GM12891 (cell line): ENCODE data around the gene ANKRD27.

Experiments used
- POLR2A ChIP-seq: IDR thresholded peaks from 2 replicates; pipeline ENCODE4 v1.6.1; 2011; ENCODE audit warnings: low read depth, low read length, control low read depth
- POLR2AphosphoS5 ChIP-seq: IDR thresholded peaks from 2 replicates; pipeline ENCODE4 v1.6.1; 2011; ENCODE audit warnings: low read depth, low read length, control low read depth
- POU2F2 ChIP-seq: IDR thresholded peaks from 2 replicates; pipeline ENCODE4 v1.6.1; 2011; ENCODE audit warnings: low read depth, mild to moderate bottlenecking, control low read depth, low read length, moderate library complexity
- SPI1 ChIP-seq: IDR thresholded peaks from 2 replicates; pipeline ENCODE4 v1.6.1; 2011; ENCODE audit warnings: low read depth, low read length, control low read depth
- TAF1 ChIP-seq: IDR thresholded peaks from 2 replicates; pipeline ENCODE4 v1.6.1; 2011; ENCODE audit warnings: low read depth, low read length, control low read depth

DNA sequence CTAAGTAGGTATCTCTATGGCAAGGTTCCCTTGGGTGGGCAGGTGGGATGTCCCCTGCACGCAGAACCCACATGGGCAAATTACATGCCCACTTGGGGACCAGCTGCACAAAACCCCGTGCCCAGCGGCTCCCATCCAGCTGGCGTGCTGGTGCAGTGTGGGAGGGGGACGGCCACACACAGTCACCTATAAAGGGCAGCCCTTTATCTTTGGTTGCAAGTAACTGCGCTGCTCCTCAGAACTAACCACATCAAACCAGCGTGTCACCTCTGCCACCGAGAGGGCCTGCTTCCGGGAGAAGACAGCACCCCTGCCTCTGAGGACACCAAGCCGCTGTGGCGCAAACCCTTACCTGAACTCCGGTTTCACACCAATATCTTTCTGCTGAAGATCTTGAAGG, 32.2 kb downstream of the ANKRD27 start:
- TF ChIP-seq POLR2A (no peak), POLR2AphosphoS5 (no peak), TAF1 (no peak), SPI1 (no peak), POU2F2 (no peak)
